PC-3 (cell line): Measurements from ENCODE around the gene EBF4. TPM values are rescaled to one million over a fixed set of nuclear protein-coding genes. Genes with fewer than 3 reads are reported as not detected.

Experiments used
- ATAC-seq: fragments of 200-7000 bp; cut with Tn5 transposase; 2 replicates; pipeline ENCODE4 v1.9.1; 2020; ENCODE audit warnings: mild to moderate bottlenecking, moderate library complexity
- BruUV-seq: library from RNA; stranded (reverse); fragments of 400-500 nt; replicated peaks from 2 replicates; lab custom pipeline; 2021; lab: Mats Ljungman, UMichigan
- CTCF ChIA-PET: fragments of 300-600 bp; sonication (Branson Sonifier 250); formaldehyde crosslinking; loops from one replicate; lab custom pipeline; 2022; ENCODE audit warnings: antibody characterized with exemption; lab: Charles Lee
- POLR2A ChIA-PET: fragments of 300-600 bp; sonication (Branson Sonifier 250); formaldehyde crosslinking; loops from one replicate; lab custom pipeline; 2022; ENCODE audit warnings: antibody characterized with exemption; ENCODE audit not compliant: unreplicated experiment; lab: Charles Lee
- DNase-seq: peaks from one replicate; pipeline ENCODE4 v3.0.0-alpha.2; 2015
- H2AFZ ChIP-seq: fragments of 300-600 bp; sonication (generic); 2 replicates; pipeline ENCODE4 v1.6.0; 2016; ENCODE audit warnings: antibody characterized with exemption, low read length
- H3F3A ChIP-seq: fragments of 300-600 bp; sonication (generic); one replicate; pipeline ENCODE4 v1.6.0; 2017; ENCODE audit warnings: antibody characterized with exemption, low read length, control low read depth, mild to moderate bottlenecking; ENCODE audit not compliant: unreplicated experiment
- H3K27ac ChIP-seq: fragments of 300-600 bp; sonication (generic); 2 replicates; pipeline ENCODE4 v1.5.1; 2016; ENCODE audit warnings: mild to moderate bottlenecking, low read length
- H3K27me3 ChIP-seq: fragments of 300-600 bp; sonication (generic); 2 replicates; pipeline ENCODE4 v1.6.1; 2016; ENCODE audit warnings: low read length, mixed read lengths
- H3K36me3 ChIP-seq: fragments of 300-600 bp; sonication (generic); 2 replicates; pipeline ENCODE4 v1.6.1; 2016; ENCODE audit warnings: low read depth, mixed run types, low read length, mixed read lengths
- H3K4me1 ChIP-seq: fragments of 300-600 bp; sonication (generic); 2 replicates; pipeline ENCODE4 v1.5.1; 2016; ENCODE audit warnings: low read length; ENCODE audit not compliant: insufficient read depth
- H3K4me2 ChIP-seq: fragments of 300-600 bp; sonication (generic); 2 replicates; pipeline ENCODE4 v1.6.0; 2016; ENCODE audit warnings: low read length
- H3K4me3 ChIP-seq: fragments of 300-600 bp; sonication (generic); 2 replicates; pipeline ENCODE4 v1.5.1; 2016; ENCODE audit warnings: mild to moderate bottlenecking, low read length, mixed read lengths
- H3K79me2 ChIP-seq: fragments of 300-600 bp; sonication (generic); 2 replicates; pipeline ENCODE4 v1.6.1; 2017; ENCODE audit warnings: low read length, mixed read lengths
- H3K9ac ChIP-seq: fragments of 300-600 bp; sonication (generic); 2 replicates; pipeline ENCODE4 v1.6.0; 2016; ENCODE audit warnings: mild to moderate bottlenecking, low read length
- H3K9me2 ChIP-seq: fragments of 300-600 bp; sonication (generic); replicated peaks from 2 replicates; pipeline ENCODE4 v1.6.1; 2016; ENCODE audit warnings: mixed run types, low read length, mixed read lengths
- H3K9me3 ChIP-seq: fragments of 300-600 bp; sonication (generic); 2 replicates; pipeline ENCODE4 v1.6.1; 2016; ENCODE audit warnings: low read length, mixed read lengths
- H4K20me1 ChIP-seq: fragments of 300-600 bp; sonication (generic); 2 replicates; pipeline ENCODE4 v1.6.1; 2016; ENCODE audit warnings: low read length, mixed read lengths
- CTCF ChIP-seq: fragments of 300-600 bp; sonication (generic); conservative IDR thresholded peaks from 2 replicates; pipeline ENCODE4 v1.5.1; 2017; ENCODE audit warnings: antibody characterized with exemption, low read depth, mild to moderate bottlenecking, low read length
- EZH2 ChIP-seq: fragments of 300-600 bp; sonication (generic); IDR thresholded peaks from one replicate; pipeline ENCODE4 v1.6.1; 2017; ENCODE audit warnings: antibody characterized with exemption, mild to moderate bottlenecking, low read length; ENCODE audit not compliant: unreplicated experiment
- EZH2phosphoT487 ChIP-seq: fragments of 300-600 bp; sonication (generic); IDR thresholded peaks from 2 replicates; pipeline ENCODE4 v1.6.1; 2018; ENCODE audit warnings: mild to moderate bottlenecking, antibody characterized with exemption, low read length, borderline replicate concordance
- intact Hi-C: fragments of 100-400 bp; cut with micrococcal nuclease; formaldehyde crosslinking; loops from 2 replicates; pipeline ENCODE4 v1.9.0; 2023
- total RNA-seq: library from RNA; depleted of rRNA; stranded (reverse); fragments of >200 nt; gene quantifications from 2 replicates; pipeline ENCODE4 v1.2.3, GENCODE V29; 2014

The EBF4 gene
- total RNA-seq, 1 experiment from 2014 or later, result 1.8 TPM

- no peaks in the 10 kb centered on the region for H4K20me1 ChIP-seq
- H3K4me2 ChIP-seq, result no peak overlapping the region
- ChIA-PET CTCF (no interaction called here), POLR2A (no interaction called here)
- intact Hi-C loops, result no loop called here
- no peak overlapping the region for H3K4me3 ChIP-seq
- no peak for ATAC-seq
- H3K9me3 ChIP-seq, result no peaks in the 10 kb centered on the region
- no peak overlapping the region for H2AFZ ChIP-seq
- H3K9me2 ChIP-seq, result no peaks in the 10 kb centered on the region
- H3K36me3 ChIP-seq, result no peaks in the 10 kb centered on the region
- no peaks in the 10 kb centered on the region for H3F3A ChIP-seq
- BruUV-seq, result no TSS peak
- H3K27me3 ChIP-seq, result peaks cover 35% of the 10 kb centered on the region
- no peaks in the 10 kb centered on the region for H3K79me2 ChIP-seq
- H3K4me1 ChIP-seq, result no peaks in the 10 kb centered on the region
- no peak overlapping the region for H3K9ac ChIP-seq
- TF ChIP-seq EZH2phosphoT487, result no peak
- no peak for DNase-seq
- H3K27ac ChIP-seq, result no peak overlapping the region
Observed at GRCh38 chr20:2795451-2795850, 102.9 kb downstream of the EBF4 start.

- CTCF ChIA-PET, result no interaction called here
- POLR2A ChIA-PET, result no interaction called here
- no TSS peak for BruUV-seq
Observed at GRCh38 chr20:2796011-2796660, 103.6 kb downstream of the EBF4 start.

GRCh38 chr20:2797136-2797983 lies 104.8 kb downstream of the EBF4 start:
- no peaks in the 10 kb centered on the region for H3K9me3 ChIP-seq
- H2AFZ ChIP-seq, result no peak overlapping the region
- no TSS peak for BruUV-seq
- no peak overlapping the region for H3K4me3 ChIP-seq
- no peak overlapping the region for H3K4me2 ChIP-seq
- ChIA-PET CTCF (no interaction called here), POLR2A (no interaction called here)
- H3K9me2 ChIP-seq, result no peaks in the 10 kb centered on the region
- TF ChIP-seq EZH2 (no peak), CTCF (no peak)
- H3K27ac ChIP-seq, result no peak overlapping the region
- no peak overlapping the region for H3K9ac ChIP-seq
- H3K4me1 ChIP-seq, result no peaks in the 10 kb centered on the region
- DNase-seq (no peak), ATAC-seq (no peak)
- no peaks in the 10 kb centered on the region for H3F3A ChIP-seq
- no peaks in the 10 kb centered on the region for H3K79me2 ChIP-seq
- H4K20me1 ChIP-seq, result no peaks in the 10 kb centered on the region
- H3K27me3 ChIP-seq, result peaks cover 29% of the 10 kb centered on the region
- intact Hi-C loops, result no loop called here
- H3K36me3 ChIP-seq, result no peaks in the 10 kb centered on the region

More at GRCh38 chr20:2796011-2796660, 103.6 kb downstream of the EBF4 start:
- Histone ChIP-seq H3K4me2 (no peak overlapping the region), H3K27ac (no peak overlapping the region), H3K9me3 (no peaks in the 10 kb centered on the region), H3F3A (no peaks in the 10 kb centered on the region), H4K20me1 (no peaks in the 10 kb centered on the region), H3K27me3 (peaks cover 35% of the 10 kb centered on the region), H3K9me2 (no peaks in the 10 kb centered on the region), H3K4me1 (no peaks in the 10 kb centered on the region), H3K79me2 (no peaks in the 10 kb centered on the region), H3K36me3 (no peaks in the 10 kb centered on the region), H2AFZ (no peak overlapping the region), H3K9ac (no peak overlapping the region), H3K4me3 (no peak overlapping the region)
- TF ChIP-seq EZH2 (no peak), EZH2phosphoT487 (no peak), CTCF (no peak)
- intact Hi-C loops, result no loop called here
- no peak for ATAC-seq
- DNase-seq, result no peak
